ENCODE data around the gene PCDHGA10. TPM values are rescaled to one million over a fixed set of nuclear protein-coding genes. Genes with fewer than 3 reads are reported as not detected.
A peak's percentile ranks its signal among the peaks of the same experiment; 100 is the strongest.
"Not testable (repeated sequence)": the region's sequence is repeated elsewhere in the genome, so short reads cannot be mapped to it uniquely, and the experiment has no call there.

Gene PCDHGA10
- total RNA-seq, 4 donors from 2014 or later, result 7.0 to 23.6 (median 10.3) TPM

- no peak for DNase-seq (ENCODE audit: low spot score in 2 of 2)
- H3K4me3 ChIP-seq, result no peak overlapping the region
- TF ChIP-seq EP300 (IDR thresholded peaks at IDR 0.05) (no peak), POLR2A (IDR thresholded peaks at IDR 0.05) (no peak), POLR2AphosphoS5 (IDR thresholded peaks at IDR 0.05) (no peak)
- TF ChIP-seq, protein P1, sequence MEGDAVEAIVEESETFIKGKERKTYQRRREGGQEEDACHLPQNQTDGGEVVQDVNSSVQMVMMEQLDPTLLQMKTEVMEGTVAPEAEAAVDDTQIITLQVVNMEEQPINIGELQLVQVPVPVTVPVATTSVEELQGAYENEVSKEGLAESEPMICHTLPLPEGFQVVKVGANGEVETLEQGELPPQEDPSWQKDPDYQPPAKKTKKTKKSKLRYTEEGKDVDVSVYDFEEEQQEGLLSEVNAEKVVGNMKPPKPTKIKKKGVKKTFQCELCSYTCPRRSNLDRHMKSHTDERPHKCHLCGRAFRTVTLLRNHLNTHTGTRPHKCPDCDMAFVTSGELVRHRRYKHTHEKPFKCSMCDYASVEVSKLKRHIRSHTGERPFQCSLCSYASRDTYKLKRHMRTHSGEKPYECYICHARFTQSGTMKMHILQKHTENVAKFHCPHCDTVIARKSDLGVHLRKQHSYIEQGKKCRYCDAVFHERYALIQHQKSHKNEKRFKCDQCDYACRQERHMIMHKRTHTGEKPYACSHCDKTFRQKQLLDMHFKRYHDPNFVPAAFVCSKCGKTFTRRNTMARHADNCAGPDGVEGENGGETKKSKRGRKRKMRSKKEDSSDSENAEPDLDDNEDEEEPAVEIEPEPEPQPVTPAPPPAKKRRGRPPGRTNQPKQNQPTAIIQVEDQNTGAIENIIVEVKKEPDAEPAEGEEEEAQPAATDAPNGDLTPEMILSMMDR (IDR thresholded peaks at IDR 0.05), result no peak
Observed at GRCh38 chr5:141383345-141383744, 29.4 kb upstream of the PCDHGA10 start.

GRCh38 chr5:141384471-141385267, 28.1 kb upstream of the PCDHGA10 start:
- 51% methylated on average over 17 of the region's 43 CpGs for WGBS
- Histone ChIP-seq H3K27ac (no peak overlapping the region), H3K27me3 (no peaks in the 10 kb centered on the region), H3K4me1 (no peaks in the 10 kb centered on the region), H3K36me3 (no peaks in the 10 kb centered on the region), H3K4me3 (no peak overlapping the region), H3K9me3 (peaks cover 65% of the 10 kb centered on the region)
- no peak for DNase-seq (ENCODE audit: low spot score in 2 of 2)
- no peak for TF ChIP-seq EP300 (IDR thresholded peaks at IDR 0.05)
- TF ChIP-seq POLR2AphosphoS5 (IDR thresholded peaks at IDR 0.05), result no peak
- TF ChIP-seq POLR2A (IDR thresholded peaks at IDR 0.05), result no peak
- TF ChIP-seq, protein P1 (IDR thresholded peaks at IDR 0.05), result no peak

More at GRCh38 chr5:141383345-141383744, 29.4 kb upstream of the PCDHGA10 start:
- 42% methylated on average over 13 of the region's 21 CpGs for WGBS
- Histone ChIP-seq H3K27me3 (no peaks in the 10 kb centered on the region), H3K4me1 (no peaks in the 10 kb centered on the region), H3K9me3 (peaks cover 58% of the 10 kb centered on the region), H3K36me3 (no peaks in the 10 kb centered on the region), H3K27ac (no peak overlapping the region)

DNA sequence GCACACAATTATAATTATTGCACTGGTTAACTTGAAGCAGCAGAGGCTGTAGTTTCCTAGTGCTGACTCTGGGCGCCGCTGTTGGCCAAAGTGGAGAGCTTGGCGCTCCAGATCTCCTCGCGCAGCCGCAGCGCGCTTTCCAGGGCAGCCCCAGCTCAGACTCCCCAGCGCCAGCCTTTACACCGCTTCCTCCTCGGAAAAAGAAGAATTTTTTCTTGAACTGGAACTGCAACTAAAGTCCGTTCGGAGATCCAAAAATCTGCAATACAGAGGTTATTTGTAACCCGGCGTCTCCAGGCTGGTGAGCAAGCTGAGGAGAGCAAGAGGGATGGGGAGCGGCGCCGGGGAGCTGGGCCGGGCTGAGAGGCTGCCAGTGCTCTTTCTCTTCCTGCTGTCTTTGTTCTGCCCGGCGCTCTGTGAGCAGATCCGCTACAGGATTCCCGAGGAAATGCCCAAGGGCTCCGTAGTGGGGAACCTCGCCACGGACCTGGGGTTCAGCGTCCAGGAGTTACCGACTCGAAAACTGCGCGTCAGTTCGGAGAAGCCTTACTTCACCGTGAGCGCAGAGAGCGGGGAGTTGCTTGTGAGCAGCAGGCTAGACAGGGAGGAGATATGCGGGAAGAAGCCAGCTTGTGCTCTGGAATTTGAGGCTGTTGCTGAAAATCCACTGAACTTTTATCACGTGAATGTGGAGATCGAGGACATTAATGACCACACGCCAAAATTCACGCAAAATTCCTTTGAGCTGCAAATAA, 25.1 kb upstream of the PCDHGA10 start, which contains the start of gene PCDHGB4:
Gene PCDHGB4, plus strand, starts transcription at position 142 of the 755 bp plus-strand sequence. Its CDS starts 187 bp downstream, at position 329.
- not testable (repeated sequence) for H3K27me3 ChIP-seq; DNase-seq (ENCODE audit: low spot score in 2 of 2); H3K27ac ChIP-seq; H3K4me3 ChIP-seq; H3K36me3 ChIP-seq; H3K4me1 ChIP-seq
- WGBS, result 4% methylated on average over 17 of the region's 40 CpGs
- TF ChIP-seq, protein P1 (IDR thresholded peaks at IDR 0.05), result peak in 1 of 2 donors; percentile 17
- peaks cover 73% of the 10 kb centered on the region for H3K9me3 ChIP-seq

GRCh38 chr5:141388661-141389060, 24.1 kb upstream of the PCDHGA10 start:
- TF ChIP-seq POLR2A (IDR thresholded peaks at IDR 0.05) (no peak), POLR2AphosphoS5 (IDR thresholded peaks at IDR 0.05) (no peak), EP300 (IDR thresholded peaks at IDR 0.05) (no peak)
- TF ChIP-seq, protein P1 (IDR thresholded peaks at IDR 0.05), result no peak
- Histone ChIP-seq H3K27ac (no peak overlapping the region), H3K4me3 (no peak overlapping the region), H3K9me3 (peaks cover 73% of the 10 kb centered on the region), H3K36me3 (no peaks in the 10 kb centered on the region), H3K4me1 (no peaks in the 10 kb centered on the region), H3K27me3 (peaks cover 9% of the 10 kb centered on the region)
- DNase-seq (ENCODE audit: low spot score in 2 of 2), result no peak
- 46% methylated on average over 10 of the region's 10 CpGs for WGBS

All from suprapubic skin (tissue), 4 donors.